Mesenchymal stem cell (in vitro differentiated cells and primary cell): ENCODE data around the gene RHEB.

Experiments used
- DNase-seq: peaks from one replicate; pipeline ENCODE4 v3.0.0-alpha.2; 2013
- H2AFZ ChIP-seq: one replicate; pipeline ENCODE4 v1.6.1; 2013; ENCODE audit warnings: low read depth, mild to moderate bottlenecking, control low read depth, inconsistent platforms, low read length, moderate library complexity
- H2AK5ac ChIP-seq: 2 replicates; pipeline ENCODE4 v1.6.1; 2013; ENCODE audit warnings: low read length, moderate library complexity, mild to moderate bottlenecking, inconsistent platforms; ENCODE audit not compliant: severe bottlenecking
- H2BK120ac ChIP-seq: one replicate; pipeline ENCODE4 v1.6.1; 2013; ENCODE audit warnings: low read depth, mild to moderate bottlenecking, inconsistent platforms, low read length, moderate library complexity
- H2BK12ac ChIP-seq, 2 experiments: one replicate each; pipeline ENCODE4 v1.6.1; 2013; ENCODE audit warnings: inconsistent platforms in 2 of 2, low read length in 2 of 2, mild to moderate bottlenecking in 2 of 2, moderate library complexity in 2 of 2, control low read depth in 1 of 2
- H2BK15ac ChIP-seq: one replicate; pipeline ENCODE4 v1.6.1; 2013; ENCODE audit warnings: mild to moderate bottlenecking, low read depth, inconsistent platforms; ENCODE audit not compliant: poor library complexity, severe bottlenecking
- H2BK5ac ChIP-seq: 2 replicates; pipeline ENCODE4 v1.6.1; 2013; ENCODE audit warnings: low read depth, mild to moderate bottlenecking, low read length, control low read depth, inconsistent platforms; ENCODE audit not compliant: poor library complexity, severe bottlenecking
- H3K14ac ChIP-seq, 2 experiments: one replicate each; pipeline ENCODE4 v1.6.1; 2013; ENCODE audit warnings: inconsistent platforms in 2 of 2, low read length in 2 of 2, control low read depth in 1 of 2, mild to moderate bottlenecking in 1 of 2, moderate library complexity in 1 of 2
- H3K18ac ChIP-seq, 2 experiments: one replicate each; pipeline ENCODE4 v1.6.1; 2013; ENCODE audit warnings: inconsistent platforms in 2 of 2, low read length in 2 of 2, control low read depth in 1 of 2, low read depth in 1 of 2, mild to moderate bottlenecking in 1 of 2
- H3K23ac ChIP-seq, 2 experiments: one replicate each; pipeline ENCODE4 v1.6.1; 2013; ENCODE audit warnings: inconsistent platforms in 2 of 2, low read length in 2 of 2, mild to moderate bottlenecking in 2 of 2, moderate library complexity in 2 of 2, control low read depth in 1 of 2
- H3K27ac ChIP-seq: 2 replicates; pipeline ENCODE4 v1.5.1; 2013; ENCODE audit warnings: mild to moderate bottlenecking, moderate library complexity, low read length, control low read depth, inconsistent platforms; ENCODE audit not compliant: poor library complexity, severe bottlenecking
- H3K27me3 ChIP-seq, 2 experiments: 2 replicates each; pipeline versions ENCODE4 v1.6.1 to v1.7.0; 2013; ENCODE audit warnings: low read length in 2 of 2, mild to moderate bottlenecking in 2 of 2, moderate library complexity in 2 of 2, control low read depth in 1 of 2, inconsistent platforms in 1 of 2; ENCODE audit not compliant: control insufficient read depth in 1 of 2, insufficient read depth in 1 of 2
- H3K36me3 ChIP-seq, 2 experiments: 2 replicates each; pipeline versions ENCODE4 v1.6.1 to v1.7.0; 2013; ENCODE audit warnings: low read length in 2 of 2, control low read depth in 1 of 2, inconsistent platforms in 1 of 2, low read depth in 1 of 2, mild to moderate bottlenecking in 1 of 2; ENCODE audit not compliant: insufficient read depth in 2 of 2, control insufficient read depth in 1 of 2
- H3K4ac ChIP-seq, 2 experiments: one replicate each; pipeline ENCODE4 v1.6.1; 2013; ENCODE audit warnings: inconsistent platforms in 2 of 2, low read length in 2 of 2, mild to moderate bottlenecking in 2 of 2, moderate library complexity in 2 of 2, control low read depth in 1 of 2, low read depth in 1 of 2
- H3K4me1 ChIP-seq: 2 replicates; pipeline ENCODE4 v1.6.1; 2013; ENCODE audit warnings: low read depth, low read length, control low read depth; ENCODE audit not compliant: control insufficient read depth, insufficient read depth
- H3K4me2 ChIP-seq: 2 replicates; pipeline ENCODE4 v1.6.1; 2013; ENCODE audit warnings: low read length, mild to moderate bottlenecking, inconsistent platforms; ENCODE audit not compliant: poor library complexity, severe bottlenecking
- H3K4me3 ChIP-seq, 2 experiments: 2 replicates each; pipeline versions ENCODE4 v1.5.1 to v1.7.0; 2013; ENCODE audit warnings: low read length in 2 of 2, mild to moderate bottlenecking in 2 of 2, control low read depth in 1 of 2, low read depth in 1 of 2; ENCODE audit not compliant: insufficient read depth in 1 of 2
- H3K79me1 ChIP-seq: replicated peaks from 2 replicates; pipeline ENCODE4 v1.6.1; 2013; ENCODE audit warnings: mild to moderate bottlenecking, control low read depth, low read length, inconsistent platforms; ENCODE audit not compliant: poor library complexity, severe bottlenecking
- H3K9ac ChIP-seq: 2 replicates; pipeline ENCODE4 v1.7.0; 2013; ENCODE audit warnings: mild to moderate bottlenecking, low read length, moderate library complexity
- H3K9me3 ChIP-seq: 2 replicates; pipeline ENCODE4 v1.7.0; 2013; ENCODE audit warnings: mild to moderate bottlenecking, low read length; ENCODE audit not compliant: control insufficient read depth
- H4K8ac ChIP-seq: one replicate; pipeline ENCODE4 v1.6.1; 2013; ENCODE audit warnings: inconsistent platforms, mild to moderate bottlenecking, low read length, moderate library complexity
- H4K91ac ChIP-seq: one replicate; pipeline ENCODE4 v1.6.1; 2013; ENCODE audit warnings: mild to moderate bottlenecking, low read length, inconsistent platforms
- WGBS: methylation state at CpG from one replicate; pipeline ENCODE4 v1.1.7; 2013; ENCODE audit warnings: mixed read lengths; 5-methylcytosine and 5-hydroxymethylcytosine counted together

Gene RHEB

GRCh38 chr7:151431281-151431767, 88.4 kb downstream of the RHEB start:
- Histone ChIP-seq H3K27me3 (peaks cover 0 to 12% of the 10 kb centered on the region in 2 experiments), H2BK12ac (no peak overlapping the region), H2BK120ac (no peak overlapping the region), H3K27ac (no peak overlapping the region), H3K4ac (no peak overlapping the region), H3K23ac (no peak overlapping the region), H3K18ac (no peak overlapping the region), H3K4me1 (peaks cover 36% of the 10 kb centered on the region), H2BK15ac (no peak overlapping the region), H3K4me2 (no peak overlapping the region), H3K79me1 (no peaks in the 10 kb centered on the region), H2AFZ (no peak overlapping the region), H3K9ac (no peak overlapping the region), H3K4me3 (no peak overlapping the region), H3K14ac (no peak overlapping the region), H4K8ac (no peak overlapping the region), H2AK5ac (no peak overlapping the region), H4K91ac (no peak overlapping the region), H3K36me3 (no peaks in the 10 kb centered on the region), H2BK5ac (no peak overlapping the region), H3K9me3 (no peaks in the 10 kb centered on the region)
- 92% methylated on average over 12 of the region's 13 CpGs for WGBS
- DNase-seq: no peak

GRCh38 chr7:151430391-151431205, 89.1 kb downstream of the RHEB start:
- no peak overlapping the region for H3K4me2 ChIP-seq
- H3K4ac ChIP-seq: no peak overlapping the region
- H3K4me3 ChIP-seq: no peak overlapping the region
- no peak overlapping the region for H3K27ac ChIP-seq
- no peak overlapping the region for H3K9ac ChIP-seq
- H3K4me1 ChIP-seq: peaks cover 40% of the 10 kb centered on the region
- no peak overlapping the region for H2BK15ac ChIP-seq
- no peak overlapping the region for H2BK12ac ChIP-seq
- H2BK5ac ChIP-seq: no peak overlapping the region
- no peak overlapping the region for H3K18ac ChIP-seq
- no peak overlapping the region for H2BK120ac ChIP-seq
- H3K36me3 ChIP-seq: no peaks in the 10 kb centered on the region
- H2AK5ac ChIP-seq: peak overlapping the region; percentile 24
- H3K14ac ChIP-seq: no peak overlapping the region
- no peaks in the 10 kb centered on the region for H3K79me1 ChIP-seq
- no peaks in the 10 kb centered on the region for H3K9me3 ChIP-seq
- DNase-seq: no peak
- H3K27me3 ChIP-seq: peaks cover 0 to 12% of the 10 kb centered on the region in 2 experiments
- no peak overlapping the region for H2AFZ ChIP-seq
- no peak overlapping the region for H4K91ac ChIP-seq
- no peak overlapping the region for H3K23ac ChIP-seq
- no peak overlapping the region for H4K8ac ChIP-seq
- 89% methylated on average over 14 of the region's 16 CpGs for WGBS

GRCh38 chr7:151429560-151430331, 89.9 kb downstream of the RHEB start:
- no peaks in the 10 kb centered on the region for H3K36me3 ChIP-seq
- H3K79me1 ChIP-seq: no peaks in the 10 kb centered on the region
- H2BK120ac ChIP-seq: no peak overlapping the region
- no peak overlapping the region for H2AK5ac ChIP-seq
- no peak overlapping the region for H3K9ac ChIP-seq
- H3K27me3 ChIP-seq: peaks cover 0 to 12% of the 10 kb centered on the region in 2 experiments
- no peak overlapping the region for H2BK5ac ChIP-seq
- H2BK12ac ChIP-seq: no peak overlapping the region
- H3K4me3 ChIP-seq: no peak overlapping the region
- H4K91ac ChIP-seq: no peak overlapping the region
- H3K27ac ChIP-seq: no peak overlapping the region
- no peak overlapping the region for H2BK15ac ChIP-seq
- H3K23ac ChIP-seq: no peak overlapping the region
- H3K14ac ChIP-seq: no peak overlapping the region
- WGBS: 59% methylated on average over 8 of the region's 10 CpGs
- H3K4me2 ChIP-seq: no peak overlapping the region
- no peak overlapping the region for H3K4ac ChIP-seq
- H2AFZ ChIP-seq: no peak overlapping the region
- no peak for DNase-seq
- H3K9me3 ChIP-seq: no peaks in the 10 kb centered on the region
- H3K4me1 ChIP-seq: peaks cover 40% of the 10 kb centered on the region
- no peak overlapping the region for H4K8ac ChIP-seq
- H3K18ac ChIP-seq: no peak overlapping the region

- Histone ChIP-seq H3K4ac (no peak overlapping the region), H3K9ac (no peak overlapping the region), H3K23ac (no peak overlapping the region), H3K36me3 (no peaks in the 10 kb centered on the region), H4K91ac (no peak overlapping the region), H2BK5ac (no peak overlapping the region), H2AK5ac (no peak overlapping the region), H3K9me3 (no peaks in the 10 kb centered on the region), H3K4me1 (peaks cover 41% of the 10 kb centered on the region), H3K79me1 (no peaks in the 10 kb centered on the region), H2BK15ac (no peak overlapping the region), H4K8ac (no peak overlapping the region), H3K18ac (peak overlapping the region in 1 of 2 experiments; percentile 1), H3K27me3 (peaks cover 0 to 12% of the 10 kb centered on the region in 2 experiments), H3K27ac (no peak overlapping the region), H2BK12ac (no peak overlapping the region), H3K4me2 (no peak overlapping the region), H2BK120ac (no peak overlapping the region), H3K14ac (no peak overlapping the region), H3K4me3 (no peak overlapping the region), H2AFZ (no peak overlapping the region)
- WGBS: 93% methylated on average over 5 of the region's 5 CpGs
- no peak for DNase-seq
These were observed 90.5 kb downstream of the RHEB start for GRCh38 chr7:151429237-151429559.
